GM04503 (cell line): ENCODE data around the gene TFB2M.

Source experiments
- DNase-seq: peaks from one replicate; pipeline ENCODE4 v3.0.0-alpha.2; 2012; ENCODE audit warnings: low read depth

Gene TFB2M

GRCh38 chr1:246552110-246552509, 14.0 kb downstream of the TFB2M start:
- DNase-seq, result no peak

GRCh38 chr1:246550402-246550801, 15.7 kb downstream of the TFB2M start:
- DNase-seq, result no peak

- DNase-seq, result no peak
Observed at GRCh38 chr1:246549665-246550064, 16.4 kb downstream of the TFB2M start.

GRCh38 chr1:246544001-246544400, 22.1 kb downstream of the TFB2M start:
- no peak for DNase-seq

- no peak for DNase-seq
Observed at GRCh38 chr1:246540738-246541491, 25.1 kb downstream of the TFB2M start.

GRCh38 chr1:246537887-246538286, 28.2 kb downstream of the TFB2M start:
- DNase-seq, result no peak

GRCh38 chr1:246537441-246537840, 28.6 kb downstream of the TFB2M start:
- no peak for DNase-seq

GRCh38 chr1:246534114-246534513, 31.9 kb downstream of the TFB2M start:
- DNase-seq, result no peak

GRCh38 chr1:246533371-246533905, 32.6 kb downstream of the TFB2M start:
- DNase-seq, result no peak

GRCh38 chr1:246532519-246532918, 33.5 kb downstream of the TFB2M start:
- no peak for DNase-seq

- no peak for DNase-seq
Observed at GRCh38 chr1:246530482-246530881, 35.6 kb downstream of the TFB2M start.

GRCh38 chr1:246528933-246529731, 36.9 kb downstream of the TFB2M start:
- DNase-seq, result no peak

- no peak for DNase-seq
Observed at GRCh38 chr1:246527402-246528088, 38.5 kb downstream of the TFB2M start.

- no peak for DNase-seq
Observed at GRCh38 chr1:246526915-246527314, 39.1 kb downstream of the TFB2M start.

- no peak for DNase-seq
Observed at GRCh38 chr1:246526380-246526779, 39.7 kb downstream of the TFB2M start.

GRCh38 chr1:246519514-246519913, 46.5 kb downstream of the TFB2M start:
- no peak for DNase-seq

GRCh38 chr1:246518456-246519205, 47.4 kb downstream of the TFB2M start:
- no peak for DNase-seq

- no peak for DNase-seq
Observed at GRCh38 chr1:246517391-246517790, 48.7 kb downstream of the TFB2M start.

GRCh38 chr1:246516126-246516525, 49.9 kb downstream of the TFB2M start:
- DNase-seq, result no peak

GRCh38 chr1:246515390-246516005, 50.6 kb downstream of the TFB2M start:
- no peak for DNase-seq

- no peak for DNase-seq
Observed at GRCh38 chr1:246513619-246514343, 52.3 kb downstream of the TFB2M start.
